ENCODE measurements around the gene CCT4. TPM values are rescaled to one million over a fixed set of nuclear protein-coding genes. Genes with fewer than 3 reads are reported as not detected.
A peak's percentile ranks its signal among the peaks of the same experiment; 100 is the strongest.
"Not testable (repeated sequence)": the region's sequence is repeated elsewhere in the genome, so short reads cannot be mapped to it uniquely, and the experiment has no call there.

The CCT4 gene
- total RNA-seq, 4 donors from 2014 or later, result 74.4 to 86.8 (median 79.5) TPM

DNA sequence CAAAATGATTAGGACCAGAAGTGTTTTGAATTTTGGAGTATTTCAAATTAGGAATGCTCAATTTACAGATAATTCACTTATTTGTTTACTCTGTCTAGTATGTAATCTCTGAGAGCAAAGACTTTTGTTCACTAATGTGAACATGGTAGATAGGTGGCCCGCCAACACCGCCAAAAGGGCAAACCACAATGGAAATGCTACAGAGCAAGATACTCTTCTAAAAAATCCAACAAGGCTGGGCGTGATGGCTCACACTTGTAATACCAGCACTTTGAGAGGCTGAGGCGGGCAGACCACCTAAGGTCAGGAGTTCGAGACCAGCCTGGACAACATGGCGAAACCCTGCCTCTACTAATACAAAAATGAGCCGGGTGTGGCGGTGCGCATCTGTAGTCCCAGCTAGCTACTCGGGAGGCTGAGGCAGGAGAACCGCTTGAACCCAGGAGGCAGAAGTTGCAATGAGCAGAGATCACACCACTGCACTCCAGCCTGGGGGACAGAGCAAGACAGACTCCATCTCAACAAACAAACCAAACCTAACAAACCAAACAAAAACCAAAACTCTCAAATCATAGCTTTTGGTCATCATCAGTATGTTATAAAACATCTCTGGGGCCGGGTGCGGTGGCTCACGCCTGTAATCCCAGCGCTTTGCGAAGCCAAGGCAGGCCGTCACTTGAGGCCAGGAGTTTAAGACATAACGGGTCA lies 2.4 kb downstream of the CCT4 start:
- H3K27me3 ChIP-seq, result no peaks in the 10 kb centered on the region
- peaks cover 22 to 53% (median 36%) of the 10 kb centered on the region in 4 donors for H3K36me3 ChIP-seq
- H3K4me1 ChIP-seq, result peaks cover 17 to 26% (median 20%) of the 10 kb centered on the region in 4 donors
- no peak overlapping the region for H3K27ac ChIP-seq (replicated peaks in 1 of 4)
- no peak for DNase-seq (ENCODE audit: extremely low spot score)
- H3K9me3 ChIP-seq, result no peaks in the 10 kb centered on the region
- peak overlapping the region in 1 of 4 donors; percentile 68 for H3K4me3 ChIP-seq
- WGBS, result 94% methylated on average over 18 of the region's 18 CpGs
- no peak for TF ChIP-seq POLR2AphosphoS5 (IDR thresholded peaks at IDR 0.05)
- TF ChIP-seq, protein P1, sequence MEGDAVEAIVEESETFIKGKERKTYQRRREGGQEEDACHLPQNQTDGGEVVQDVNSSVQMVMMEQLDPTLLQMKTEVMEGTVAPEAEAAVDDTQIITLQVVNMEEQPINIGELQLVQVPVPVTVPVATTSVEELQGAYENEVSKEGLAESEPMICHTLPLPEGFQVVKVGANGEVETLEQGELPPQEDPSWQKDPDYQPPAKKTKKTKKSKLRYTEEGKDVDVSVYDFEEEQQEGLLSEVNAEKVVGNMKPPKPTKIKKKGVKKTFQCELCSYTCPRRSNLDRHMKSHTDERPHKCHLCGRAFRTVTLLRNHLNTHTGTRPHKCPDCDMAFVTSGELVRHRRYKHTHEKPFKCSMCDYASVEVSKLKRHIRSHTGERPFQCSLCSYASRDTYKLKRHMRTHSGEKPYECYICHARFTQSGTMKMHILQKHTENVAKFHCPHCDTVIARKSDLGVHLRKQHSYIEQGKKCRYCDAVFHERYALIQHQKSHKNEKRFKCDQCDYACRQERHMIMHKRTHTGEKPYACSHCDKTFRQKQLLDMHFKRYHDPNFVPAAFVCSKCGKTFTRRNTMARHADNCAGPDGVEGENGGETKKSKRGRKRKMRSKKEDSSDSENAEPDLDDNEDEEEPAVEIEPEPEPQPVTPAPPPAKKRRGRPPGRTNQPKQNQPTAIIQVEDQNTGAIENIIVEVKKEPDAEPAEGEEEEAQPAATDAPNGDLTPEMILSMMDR (IDR thresholded peaks at IDR 0.05), result no peak
- intact Hi-C loops (cut with DNase I), result loop anchor here (10.0 kb wide), 1 partner anchor 351 kb away; the partner anchor contains the start of gene XPO1

DNA sequence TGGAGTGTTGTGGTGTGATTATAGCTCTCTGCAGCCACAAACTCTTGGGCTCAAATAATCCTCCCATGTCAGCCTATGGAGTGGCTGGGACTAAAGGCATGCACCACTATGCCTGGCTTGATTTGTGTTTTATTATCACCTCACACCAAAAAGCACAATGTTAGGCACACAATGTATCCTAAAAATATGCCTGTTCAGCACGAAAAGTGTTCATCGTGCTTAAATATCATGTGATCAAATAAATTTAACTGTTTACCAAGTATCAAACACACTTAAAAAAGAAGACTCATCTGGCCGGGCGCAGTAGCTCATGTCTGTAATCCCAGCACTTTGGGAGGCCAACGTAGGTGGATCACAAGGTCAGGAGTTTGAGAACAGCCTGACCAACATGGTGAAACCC lies 5.6 kb downstream of the CCT4 start:
- Histone ChIP-seq H3K4me3 (no peak overlapping the region), H3K27ac (replicated peaks in 1 of 4) (no peak overlapping the region), H3K4me1 (peaks cover 17 to 24% (median 18%) of the 10 kb centered on the region in 4 donors), H3K27me3 (no peaks in the 10 kb centered on the region), H3K36me3 (peaks cover 52 to 85% (median 67%) of the 10 kb centered on the region in 4 donors), H3K9me3 (no peaks in the 10 kb centered on the region)
- no peak for TF ChIP-seq POLR2AphosphoS5 (IDR thresholded peaks at IDR 0.05)
- no peak for TF ChIP-seq POLR2A (IDR thresholded peaks at IDR 0.05; ENCODE audit: low read depth)
- TF ChIP-seq, protein P1 (IDR thresholded peaks at IDR 0.05), result no peak
- intact Hi-C loops (cut with DNase I), result loop anchor here (10.0 kb wide), 1 partner anchor 348 kb away; the partner anchor contains the start of gene XPO1
- DNase-seq (ENCODE audit: extremely low spot score), result no peak
- WGBS, result 79% methylated on average over 5 of the region's 5 CpGs

DNA sequence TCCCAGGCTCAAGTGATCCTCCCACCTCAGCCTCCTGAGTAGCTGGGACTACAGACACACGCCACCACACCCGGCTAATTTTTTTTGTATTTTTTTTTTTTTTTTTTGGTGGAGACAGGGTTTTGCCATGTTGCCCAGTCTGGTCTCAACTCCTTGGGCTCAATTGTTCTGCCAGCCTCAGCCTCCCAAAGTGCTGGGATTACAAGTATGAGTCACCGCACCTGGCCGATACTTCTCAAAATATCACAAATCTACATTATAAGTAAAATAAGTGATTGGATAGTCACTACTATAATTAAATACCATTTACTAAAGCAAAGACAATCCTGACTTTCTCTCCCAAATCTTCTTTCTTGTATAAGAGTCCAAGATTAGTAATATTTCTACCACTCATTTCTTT lies 9.1 kb downstream of the CCT4 start:
- H3K4me3 ChIP-seq; H3K4me1 ChIP-seq; H3K27ac ChIP-seq (replicated peaks in 1 of 4); intact Hi-C loops (cut with DNase I); DNase-seq (ENCODE audit: extremely low spot score); H3K27me3 ChIP-seq; H3K9me3 ChIP-seq: not testable (repeated sequence)
- 91% methylated on average over 4 of the region's 4 CpGs for WGBS
- peaks cover 86 to 100% (median 94%) of the 10 kb centered on the region in 4 donors for H3K36me3 ChIP-seq

DNA sequence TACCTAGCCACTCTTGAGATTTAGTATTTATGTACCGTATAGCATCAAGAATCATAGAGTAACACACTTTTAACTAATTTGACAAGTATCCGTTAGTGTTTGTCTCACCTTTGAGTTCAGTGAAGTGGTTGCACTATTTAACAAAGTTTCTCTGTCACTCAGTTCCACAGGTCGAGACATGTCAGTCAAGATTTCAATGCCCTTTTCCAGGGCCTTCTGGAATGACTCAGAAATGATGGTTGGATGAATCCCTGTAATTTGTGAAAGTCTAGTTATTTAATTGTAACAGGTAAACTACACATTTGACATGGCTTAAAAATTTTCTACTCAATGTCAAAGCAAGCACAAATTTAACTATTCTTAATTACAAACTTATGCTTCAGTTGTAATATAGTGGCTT lies 9.7 kb downstream of the CCT4 start:
- H3K9me3 ChIP-seq, result no peaks in the 10 kb centered on the region
- TF ChIP-seq POLR2A (IDR thresholded peaks at IDR 0.05; ENCODE audit: low read depth) (no peak), POLR2AphosphoS5 (IDR thresholded peaks at IDR 0.05) (no peak), EP300 (IDR thresholded peaks at IDR 0.05) (no peak)
- TF ChIP-seq, protein P1 (IDR thresholded peaks at IDR 0.05), result no peak
- no peak overlapping the region for H3K4me3 ChIP-seq
- DNase-seq (ENCODE audit: extremely low spot score), result no peak
- no peak overlapping the region for H3K27ac ChIP-seq (replicated peaks in 1 of 4)
- intact Hi-C loops (cut with DNase I), result no loop called here
- no peaks in the 10 kb centered on the region for H3K27me3 ChIP-seq
- peaks cover 90 to 100% (median 95%) of the 10 kb centered on the region in 4 donors for H3K36me3 ChIP-seq
- no peaks in the 10 kb centered on the region for H3K4me1 ChIP-seq
- 92% methylated on average over 3 of the region's 3 CpGs for WGBS

DNA sequence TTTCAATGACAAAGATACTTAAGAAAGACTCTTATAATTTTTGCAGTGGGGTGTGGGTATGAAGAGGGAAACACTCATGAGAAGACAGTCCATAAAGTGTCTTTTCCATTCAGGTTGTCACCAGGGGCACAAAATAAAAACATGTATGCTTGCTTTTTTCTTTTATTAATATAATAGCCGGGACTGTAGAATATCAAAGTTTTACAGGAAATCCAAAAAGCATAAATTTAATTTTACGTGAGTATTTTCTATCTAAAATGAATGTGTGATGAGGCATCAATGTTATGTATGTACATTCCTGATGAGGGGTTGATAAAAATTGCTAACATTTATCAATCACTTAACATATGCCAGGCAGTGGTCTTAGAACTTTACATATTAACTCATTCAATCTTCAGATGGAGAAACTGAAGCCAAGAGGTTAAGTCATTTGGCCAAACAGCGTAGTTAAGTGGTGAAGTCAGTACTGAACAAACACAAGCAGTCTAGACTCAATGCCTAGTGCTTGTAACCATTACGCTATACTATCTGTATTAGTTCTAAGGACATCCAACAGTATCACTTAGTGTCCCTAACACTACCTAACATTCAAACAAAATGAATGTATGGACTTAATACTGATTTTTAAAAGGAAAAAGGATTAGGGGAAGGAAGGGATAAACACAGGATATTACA lies 10.7 kb downstream of the CCT4 start:
- H3K36me3 ChIP-seq, result peaks cover 88 to 100% (median 95%) of the 10 kb centered on the region in 4 donors
- DNase-seq (ENCODE audit: extremely low spot score), result no peak
- no peak overlapping the region for H3K4me3 ChIP-seq
- TF ChIP-seq EP300 (IDR thresholded peaks at IDR 0.05), result no peak
- TF ChIP-seq, protein P1 (IDR thresholded peaks at IDR 0.05), result no peak
- TF ChIP-seq POLR2A (IDR thresholded peaks at IDR 0.05; ENCODE audit: low read depth), result no peak
- TF ChIP-seq POLR2AphosphoS5 (IDR thresholded peaks at IDR 0.05), result no peak
- H3K4me1 ChIP-seq, result no peaks in the 10 kb centered on the region
- intact Hi-C loops (cut with DNase I), result no loop called here
- no peak overlapping the region for H3K27ac ChIP-seq (replicated peaks in 1 of 4)
- H3K27me3 ChIP-seq, result no peaks in the 10 kb centered on the region
- H3K9me3 ChIP-seq, result no peaks in the 10 kb centered on the region
- 96% methylated on average over 4 of the region's 4 CpGs for WGBS

Measured in esophagus muscularis mucosa (tissue), 4 donors.